Stimulated activated naive CD8-positive, alpha-beta T cell treated with anti-CD3 and anti-CD28 coated beads, Interleukin-15, Interleukin-2, amounts not matched to agents 100 ng/mL and 50 ng/mL, for 24 hours (primary cell): ENCODE measurements around the gene CARS2.
A peak's percentile ranks its signal among the peaks of the same experiment; 100 is the strongest.
"Not testable (repeated sequence)": the region's sequence is repeated elsewhere in the genome, so short reads cannot be mapped to it uniquely, and the experiment has no call there.

Experiments used
- H3K27ac Mint-ChIP-seq: one replicate; pipeline ENCODE4 v1.8.0; 2021; ENCODE audit warnings: mild to moderate bottlenecking, mixed read lengths
- H3K27me3 Mint-ChIP-seq: one replicate; pipeline ENCODE4 v1.8.0; 2021; ENCODE audit warnings: mixed read lengths
- H3K36me3 Mint-ChIP-seq: one replicate; pipeline ENCODE4 v1.8.0; 2021; ENCODE audit warnings: low read depth, mixed read lengths
- H3K4me1 Mint-ChIP-seq: one replicate; pipeline ENCODE4 v1.8.0; 2021; ENCODE audit warnings: low read depth, mixed read lengths
- H3K4me3 Mint-ChIP-seq: one replicate; pipeline ENCODE4 v1.8.0; 2021; ENCODE audit warnings: mild to moderate bottlenecking, mixed read lengths
- H3K9me3 Mint-ChIP-seq: one replicate; pipeline ENCODE4 v1.8.0; 2021; ENCODE audit warnings: mixed read lengths

Gene CARS2

GRCh38 chr13:110714797-110715394 is 9.0 kb upstream of the CARS2 start:
- H3K4me3 Mint-ChIP-seq = peak overlapping the region; percentile 96
- peak overlapping the region; percentile 95 for H3K27ac Mint-ChIP-seq
- peaks cover 32% of the 10 kb centered on the region for H3K4me1 Mint-ChIP-seq
- no peaks in the 10 kb centered on the region for H3K9me3 Mint-ChIP-seq
- peaks cover 15% of the 10 kb centered on the region for H3K36me3 Mint-ChIP-seq
- H3K27me3 Mint-ChIP-seq = no peaks in the 10 kb centered on the region

GRCh38 chr13:110713981-110714796 is 8.3 kb upstream of the CARS2 start:
- H3K4me1 Mint-ChIP-seq = peaks cover 27% of the 10 kb centered on the region
- peak overlapping the region; percentile 96 for H3K4me3 Mint-ChIP-seq
- H3K9me3 Mint-ChIP-seq = no peaks in the 10 kb centered on the region
- H3K27ac Mint-ChIP-seq = peak overlapping the region; percentile 77
- H3K36me3 Mint-ChIP-seq = peaks cover 8% of the 10 kb centered on the region
- no peaks in the 10 kb centered on the region for H3K27me3 Mint-ChIP-seq

GRCh38 chr13:110713642-110713952 is 7.7 kb upstream of the CARS2 start, which contains the start of gene ING1:
TSS of gene ING1 (plus strand) at chr13:110713700. CDS start at chr13:110714150, 450 bp downstream.
- Mint-ChIP-seq H3K27ac (peak within 1 kb of the TSS; percentile 97), H3K36me3 (peaks cover 4% of the 10 kb centered on the region), H3K27me3 (no peaks in the 10 kb centered on the region), H3K4me1 (peaks cover 27% of the 10 kb centered on the region), H3K9me3 (no peaks in the 10 kb centered on the region), H3K4me3 (peak within 1 kb of the TSS; percentile 96)

GRCh38 chr13:110712849-110713641 is 7.1 kb upstream of the CARS2 start:
- peak overlapping the region; percentile 97 for H3K27ac Mint-ChIP-seq
- no peaks in the 10 kb centered on the region for H3K9me3 Mint-ChIP-seq
- peaks cover 4% of the 10 kb centered on the region for H3K36me3 Mint-ChIP-seq
- no peaks in the 10 kb centered on the region for H3K27me3 Mint-ChIP-seq
- H3K4me1 Mint-ChIP-seq = peaks cover 25% of the 10 kb centered on the region
- H3K4me3 Mint-ChIP-seq = peak overlapping the region; percentile 94

- peaks cover 4% of the 10 kb centered on the region for H3K36me3 Mint-ChIP-seq
- H3K4me1 Mint-ChIP-seq = peaks cover 17% of the 10 kb centered on the region
- peak overlapping the region; percentile 94 for H3K4me3 Mint-ChIP-seq
- H3K27ac Mint-ChIP-seq = peak overlapping the region; percentile 97
- no peaks in the 10 kb centered on the region for H3K27me3 Mint-ChIP-seq
- H3K9me3 Mint-ChIP-seq = no peaks in the 10 kb centered on the region
Measured at GRCh38 chr13:110712081-110712848, 6.3 kb upstream of the CARS2 start.

GRCh38 chr13:110706570-110707372 is 855 bp upstream of the CARS2 start:
- H3K36me3 Mint-ChIP-seq = peaks cover 22% of the 10 kb centered on the region
- peak overlapping the region; percentile 80 for H3K4me3 Mint-ChIP-seq
- H3K27ac Mint-ChIP-seq = peak overlapping the region; percentile 82
- peaks cover 41% of the 10 kb centered on the region for H3K4me1 Mint-ChIP-seq
- no peaks in the 10 kb centered on the region for H3K9me3 Mint-ChIP-seq
- H3K27me3 Mint-ChIP-seq = no peaks in the 10 kb centered on the region

GRCh38 chr13:110705356-110705825 is 525 bp downstream of the CARS2 start:
- peak overlapping the region; percentile 89 for H3K4me3 Mint-ChIP-seq
- no peaks in the 10 kb centered on the region for H3K9me3 Mint-ChIP-seq
- H3K4me1 Mint-ChIP-seq = peaks cover 40% of the 10 kb centered on the region
- peaks cover 30% of the 10 kb centered on the region for H3K36me3 Mint-ChIP-seq
- peak overlapping the region; percentile 89 for H3K27ac Mint-ChIP-seq
- H3K27me3 Mint-ChIP-seq = no peaks in the 10 kb centered on the region

- H3K36me3 Mint-ChIP-seq = peaks cover 50% of the 10 kb centered on the region
- no peak overlapping the region for H3K4me3 Mint-ChIP-seq
- no peaks in the 10 kb centered on the region for H3K9me3 Mint-ChIP-seq
- H3K27me3 Mint-ChIP-seq = no peaks in the 10 kb centered on the region
- H3K4me1 Mint-ChIP-seq = peaks cover 59% of the 10 kb centered on the region
- peak overlapping the region; percentile 18 for H3K27ac Mint-ChIP-seq
Measured at GRCh38 chr13:110702591-110703526, 3.1 kb downstream of the CARS2 start.

- peaks cover 57% of the 10 kb centered on the region for H3K36me3 Mint-ChIP-seq
- H3K27me3 Mint-ChIP-seq = no peaks in the 10 kb centered on the region
- H3K4me1 Mint-ChIP-seq = peaks cover 64% of the 10 kb centered on the region
- H3K4me3 Mint-ChIP-seq = peak overlapping the region; percentile 36
- H3K9me3 Mint-ChIP-seq = no peaks in the 10 kb centered on the region
- no peak overlapping the region for H3K27ac Mint-ChIP-seq
Measured at GRCh38 chr13:110702089-110702488, 3.8 kb downstream of the CARS2 start.

GRCh38 chr13:110701061-110701460 is 4.9 kb downstream of the CARS2 start:
- not testable (repeated sequence) for H3K27ac Mint-ChIP-seq, H3K4me3 Mint-ChIP-seq, H3K9me3 Mint-ChIP-seq, H3K27me3 Mint-ChIP-seq
- Mint-ChIP-seq H3K36me3 (peaks cover 68% of the 10 kb centered on the region), H3K4me1 (peaks cover 60% of the 10 kb centered on the region)

- no peaks in the 10 kb centered on the region for H3K27me3 Mint-ChIP-seq
- peaks cover 60% of the 10 kb centered on the region for H3K4me1 Mint-ChIP-seq
- H3K36me3 Mint-ChIP-seq = peaks cover 71% of the 10 kb centered on the region
- no peaks in the 10 kb centered on the region for H3K9me3 Mint-ChIP-seq
- no peak overlapping the region for H3K27ac Mint-ChIP-seq
- no peak overlapping the region for H3K4me3 Mint-ChIP-seq
Measured at GRCh38 chr13:110700641-110701040, 5.3 kb downstream of the CARS2 start.

GRCh38 chr13:110700186-110700585 is 5.7 kb downstream of the CARS2 start:
- Mint-ChIP-seq H3K27ac (no peak overlapping the region), H3K4me1 (peaks cover 60% of the 10 kb centered on the region), H3K4me3 (no peak overlapping the region), H3K9me3 (no peaks in the 10 kb centered on the region), H3K36me3 (peaks cover 71% of the 10 kb centered on the region), H3K27me3 (no peaks in the 10 kb centered on the region)
